Smooth muscle cell (in vitro differentiated cells): Measurements from ENCODE around the gene ZNF580. TPM values are rescaled to one million over a fixed set of nuclear protein-coding genes. Genes with fewer than 3 reads are reported as not detected.

ENCODE experiments used
- DNase-seq: peaks from one replicate; lab custom pipeline; 2025; ENCODE audit not compliant: unreplicated experiment; lab: John Stamatoyannopoulos, UW
- H2AFZ ChIP-seq: fragments of 200-600 bp; sonication (generic); 2 replicates; pipeline ENCODE4 v1.6.0; 2016; ENCODE audit warnings: antibody characterized with exemption, low read depth, mild to moderate bottlenecking
- H3F3A ChIP-seq: fragments of 200-600 bp; sonication (generic); 2 replicates; pipeline ENCODE4 v1.6.0; 2017; ENCODE audit warnings: antibody characterized with exemption, low read depth
- H3K27ac ChIP-seq: fragments of 200-600 bp; sonication (generic); 2 replicates; pipeline ENCODE4 v1.5.1; 2016; ENCODE audit warnings: low read depth, mild to moderate bottlenecking
- H3K27me3 ChIP-seq: fragments of 200-600 bp; sonication (generic); 2 replicates; pipeline ENCODE4 v1.6.1; 2016; ENCODE audit warnings: low read depth, mild to moderate bottlenecking
- H3K36me3 ChIP-seq: fragments of 200-600 bp; sonication (generic); 2 replicates; pipeline ENCODE4 v1.5.1; 2016; ENCODE audit warnings: low read depth
- H3K4me1 ChIP-seq: fragments of 200-600 bp; sonication (generic); 2 replicates; pipeline ENCODE4 v1.5.1; 2016; ENCODE audit warnings: low read depth
- H3K4me2 ChIP-seq: fragments of 200-600 bp; sonication (generic); 2 replicates; pipeline ENCODE4 v1.6.0; 2016; ENCODE audit warnings: mild to moderate bottlenecking
- H3K4me3 ChIP-seq: fragments of 200-600 bp; sonication (generic); 2 replicates; pipeline ENCODE4 v1.5.1; 2016; ENCODE audit warnings: mild to moderate bottlenecking
- H3K79me2 ChIP-seq: fragments of 200-600 bp; sonication (generic); 2 replicates; pipeline ENCODE4 v1.6.0; 2016; ENCODE audit warnings: low read depth, mild to moderate bottlenecking
- H3K9ac ChIP-seq: fragments of 200-600 bp; sonication (generic); 2 replicates; pipeline ENCODE4 v1.6.0; 2016; ENCODE audit warnings: low read depth
- H3K9me3 ChIP-seq: fragments of 200-600 bp; sonication (generic); replicated peaks from 2 replicates; pipeline ENCODE4 v1.5.1; 2016; ENCODE audit warnings: low read depth
- H4K20me1 ChIP-seq: fragments of 200-600 bp; sonication (generic); 2 replicates; pipeline ENCODE4 v1.6.0; 2016; ENCODE audit warnings: low read depth
- WGBS: methylation state at CpG from one replicate; pipeline ENCODE4 v1.1.7; 2016; ENCODE audit warnings: low lambda C conversion rate; 5-methylcytosine and 5-hydroxymethylcytosine counted together
- polyA plus RNA-seq: library from polyadenylated mRNA; unstranded; fragments of >200 nt; fragmentation: Nextera tagmentation; extraction: Ambion mirVana; gene quantifications from 2 replicates; pipeline ENCODE4 v1.2.1, GENCODE V29; 2016
- total RNA-seq: library from RNA; depleted of rRNA; stranded (reverse); fragments of >200 nt; gene quantifications from 2 replicates; pipeline ENCODE4 v1.2.3, GENCODE V29; 2014
- TF ChIP-seq, protein P1 (sequence below): fragments of 200-600 bp; sonication (generic); IDR thresholded peaks from 2 replicates; pipeline ENCODE4 v1.5.1; 2017; ENCODE audit warnings: borderline replicate concordance, mild to moderate bottlenecking, antibody characterized with exemption; ENCODE audit not compliant: insufficient read depth, poor library complexity, severe bottlenecking

ZNF580 gene
- total and polyA plus RNA-seq, 2 experiments from 2014 or later: 11.9 to 76.8 TPM

DNA sequence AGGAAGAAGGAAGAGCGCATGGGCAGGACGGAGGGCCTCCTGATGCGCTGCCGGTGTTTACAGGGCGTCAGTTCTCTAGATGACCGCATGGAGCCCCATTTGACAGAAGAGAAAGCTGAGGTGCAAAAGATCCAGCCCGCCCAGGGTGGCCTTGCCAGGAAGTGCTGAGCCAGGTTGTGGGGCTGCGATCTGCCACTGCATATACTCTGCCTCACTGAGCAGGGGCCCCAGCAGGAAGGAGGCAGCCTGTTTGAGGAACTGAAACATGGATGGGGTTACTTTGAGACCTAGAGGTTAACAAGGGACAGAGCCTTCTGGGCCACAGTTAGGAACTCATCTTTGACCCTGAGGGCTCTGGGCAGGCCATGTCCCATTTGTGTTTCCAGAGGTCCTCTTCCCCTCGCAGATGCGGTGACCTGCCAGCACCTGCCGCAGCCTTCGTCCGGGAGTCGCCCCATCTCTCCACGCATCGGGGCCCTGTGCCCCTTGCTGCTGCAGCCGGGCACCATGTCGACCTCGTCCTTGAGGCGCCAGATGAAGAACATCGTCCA lies 37.4 kb downstream of the ZNF580 start:
- peaks cover 77% of the 10 kb centered on the region for H4K20me1 ChIP-seq
- no peak overlapping the region for H3K4me3 ChIP-seq
- TF ChIP-seq, protein P1, sequence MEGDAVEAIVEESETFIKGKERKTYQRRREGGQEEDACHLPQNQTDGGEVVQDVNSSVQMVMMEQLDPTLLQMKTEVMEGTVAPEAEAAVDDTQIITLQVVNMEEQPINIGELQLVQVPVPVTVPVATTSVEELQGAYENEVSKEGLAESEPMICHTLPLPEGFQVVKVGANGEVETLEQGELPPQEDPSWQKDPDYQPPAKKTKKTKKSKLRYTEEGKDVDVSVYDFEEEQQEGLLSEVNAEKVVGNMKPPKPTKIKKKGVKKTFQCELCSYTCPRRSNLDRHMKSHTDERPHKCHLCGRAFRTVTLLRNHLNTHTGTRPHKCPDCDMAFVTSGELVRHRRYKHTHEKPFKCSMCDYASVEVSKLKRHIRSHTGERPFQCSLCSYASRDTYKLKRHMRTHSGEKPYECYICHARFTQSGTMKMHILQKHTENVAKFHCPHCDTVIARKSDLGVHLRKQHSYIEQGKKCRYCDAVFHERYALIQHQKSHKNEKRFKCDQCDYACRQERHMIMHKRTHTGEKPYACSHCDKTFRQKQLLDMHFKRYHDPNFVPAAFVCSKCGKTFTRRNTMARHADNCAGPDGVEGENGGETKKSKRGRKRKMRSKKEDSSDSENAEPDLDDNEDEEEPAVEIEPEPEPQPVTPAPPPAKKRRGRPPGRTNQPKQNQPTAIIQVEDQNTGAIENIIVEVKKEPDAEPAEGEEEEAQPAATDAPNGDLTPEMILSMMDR: no peak
- no peak overlapping the region for H3K9ac ChIP-seq
- no peaks in the 10 kb centered on the region for H3K36me3 ChIP-seq
- no peak for DNase-seq
- 98% methylated on average over 21 of the region's 21 CpGs for WGBS
- peaks cover 5% of the 10 kb centered on the region for H3K4me1 ChIP-seq
- H3K9me3 ChIP-seq: no peaks in the 10 kb centered on the region
- peaks cover 88% of the 10 kb centered on the region for H3K79me2 ChIP-seq
- H3K4me2 ChIP-seq: peak overlapping the region; percentile 98
- H3K27me3 ChIP-seq: no peaks in the 10 kb centered on the region
- H3F3A ChIP-seq: peaks cover 7% of the 10 kb centered on the region
- H3K27ac ChIP-seq: no peak overlapping the region
- H2AFZ ChIP-seq: no peak overlapping the region

DNA sequence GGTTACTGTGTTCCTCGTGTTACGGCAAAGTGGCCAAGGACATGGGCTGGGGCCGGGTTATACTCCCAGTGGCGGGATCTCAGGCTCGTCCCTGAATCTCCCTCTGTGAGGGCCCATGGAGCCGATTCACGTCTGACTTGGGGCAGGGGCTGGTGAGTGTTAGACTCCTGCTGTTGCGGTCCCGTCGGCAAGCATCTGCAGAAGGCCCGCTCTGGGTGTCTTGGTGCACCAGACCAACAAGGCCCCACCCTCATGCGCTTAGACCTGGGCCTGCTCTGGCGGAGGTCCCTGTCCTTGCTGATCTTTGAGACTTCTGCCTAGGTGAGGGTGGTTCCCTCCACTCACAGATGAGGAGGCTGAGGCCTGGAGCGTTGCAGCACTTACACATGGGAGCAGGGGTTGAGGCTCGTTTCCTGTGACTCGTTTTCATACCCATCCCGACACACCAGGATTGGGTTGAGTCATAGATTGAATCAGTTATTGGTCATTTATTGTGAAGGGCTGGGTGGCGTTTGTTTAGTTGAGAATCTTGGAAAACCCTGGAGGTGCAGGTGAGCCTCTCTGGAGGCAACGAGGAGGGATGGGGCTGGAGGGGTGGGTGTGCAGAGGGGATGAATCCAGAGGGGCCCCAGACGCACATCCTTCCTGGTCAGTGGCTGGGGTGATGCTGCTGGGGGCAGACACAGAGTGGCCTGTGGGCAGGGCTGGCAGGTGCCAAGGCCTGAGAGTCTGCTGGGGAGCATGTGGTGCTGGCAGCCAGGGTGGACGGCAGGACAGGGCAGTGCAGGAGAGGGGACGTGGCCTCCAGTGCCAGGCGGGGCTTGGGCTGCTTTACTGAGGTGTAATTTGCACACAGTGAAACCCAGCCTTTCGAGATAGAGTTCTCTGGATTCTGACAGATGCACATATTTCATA lies 38.8 kb downstream of the ZNF580 start:
- Histone ChIP-seq H3K9ac (no peak overlapping the region), H2AFZ (no peak overlapping the region), H3F3A (no peaks in the 10 kb centered on the region), H3K4me2 (no peak overlapping the region), H3K79me2 (peaks cover 94% of the 10 kb centered on the region), H4K20me1 (peaks cover 85% of the 10 kb centered on the region), H3K9me3 (no peaks in the 10 kb centered on the region), H3K36me3 (no peaks in the 10 kb centered on the region), H3K27me3 (no peaks in the 10 kb centered on the region), H3K27ac (no peak overlapping the region), H3K4me3 (no peak overlapping the region), H3K4me1 (peaks cover 5% of the 10 kb centered on the region)
- no peak for DNase-seq
- TF ChIP-seq, protein P1: no peak
- WGBS: 93% methylated on average over 23 of the region's 24 CpGs

DNA sequence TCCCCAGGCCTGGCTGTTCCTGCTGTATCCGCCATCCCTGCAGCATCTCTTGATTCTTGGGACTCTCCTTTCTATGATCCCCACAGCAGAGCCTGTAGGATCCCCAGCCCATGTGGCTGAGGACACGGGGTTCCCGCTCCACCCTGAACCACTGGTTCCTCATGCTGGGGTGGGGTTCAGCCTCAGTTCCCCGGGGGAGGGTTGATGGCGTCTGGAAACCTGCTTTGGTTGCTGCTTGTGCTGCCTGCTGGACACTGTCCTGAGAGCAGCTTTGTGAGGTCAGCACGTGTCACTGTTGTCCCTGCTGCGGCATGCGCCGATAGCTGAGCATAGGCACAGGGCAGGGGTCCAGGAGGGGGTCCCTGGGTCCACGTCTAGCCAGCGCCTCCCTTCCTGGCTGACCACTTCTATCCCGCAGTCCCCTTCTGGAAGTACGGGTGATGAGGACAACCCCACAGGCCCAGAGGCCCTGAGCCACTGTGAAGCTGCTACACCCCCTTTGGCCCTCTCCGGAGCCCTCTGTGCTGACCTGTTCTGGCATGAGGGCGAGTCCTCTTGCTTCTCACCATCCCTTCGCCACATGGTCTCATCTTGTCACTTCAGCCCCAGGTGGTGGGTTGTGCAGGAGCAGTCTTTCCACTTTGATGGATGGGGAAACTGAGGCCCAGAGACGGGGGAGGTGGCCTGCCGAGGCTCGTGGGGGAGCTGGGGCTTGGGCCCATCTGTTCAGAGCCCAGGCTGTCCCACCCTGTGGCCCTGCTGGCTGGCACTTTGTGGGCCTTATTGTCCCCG lies 39.7 kb downstream of the ZNF580 start:
- Histone ChIP-seq H3K4me2 (no peak overlapping the region), H4K20me1 (peaks cover 93% of the 10 kb centered on the region), H3K9me3 (no peaks in the 10 kb centered on the region), H3K27me3 (no peaks in the 10 kb centered on the region), H3F3A (no peaks in the 10 kb centered on the region), H3K4me3 (no peak overlapping the region), H3K4me1 (peaks cover 5% of the 10 kb centered on the region), H3K27ac (no peak overlapping the region), H3K36me3 (no peaks in the 10 kb centered on the region), H3K79me2 (peaks cover 96% of the 10 kb centered on the region), H2AFZ (no peak overlapping the region), H3K9ac (no peak overlapping the region)
- 98% methylated on average over 19 of the region's 20 CpGs for WGBS
- TF ChIP-seq, protein P1: no peak
- no peak for DNase-seq
